Measurements from ENCODE around the gene ZCWPW2. TPM values are rescaled to one million over a fixed set of nuclear protein-coding genes. Genes with fewer than 3 reads are reported as not detected.

Gene ZCWPW2
- total and polyA plus RNA-seq, 9 of the 15 experiments (the other 6 are each of a cell fraction or from before 2014, with no cell fraction given): 0.10 to 0.77 (median 0.44) TPM

DNA sequence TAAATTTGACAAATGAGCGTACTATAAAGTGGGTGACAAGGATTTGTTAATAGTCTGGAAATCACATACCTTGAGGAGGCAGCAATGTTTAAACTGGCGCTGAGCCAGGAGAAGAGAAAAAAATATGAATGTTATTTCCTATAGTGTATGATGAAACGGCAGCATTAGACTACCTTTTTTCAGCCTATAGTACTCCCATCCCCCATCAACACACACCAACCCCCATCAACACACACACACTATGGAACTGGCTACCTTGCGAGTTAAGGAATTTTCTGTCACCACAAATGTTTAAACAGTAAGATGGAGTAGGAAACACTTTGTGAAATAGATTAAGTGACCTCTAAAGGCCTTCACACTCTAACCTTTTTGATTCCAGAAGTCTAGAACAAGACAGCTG lies 46.8 kb upstream of the ZCWPW2 start (continued):
- TF ChIP-seq, protein P1, sequence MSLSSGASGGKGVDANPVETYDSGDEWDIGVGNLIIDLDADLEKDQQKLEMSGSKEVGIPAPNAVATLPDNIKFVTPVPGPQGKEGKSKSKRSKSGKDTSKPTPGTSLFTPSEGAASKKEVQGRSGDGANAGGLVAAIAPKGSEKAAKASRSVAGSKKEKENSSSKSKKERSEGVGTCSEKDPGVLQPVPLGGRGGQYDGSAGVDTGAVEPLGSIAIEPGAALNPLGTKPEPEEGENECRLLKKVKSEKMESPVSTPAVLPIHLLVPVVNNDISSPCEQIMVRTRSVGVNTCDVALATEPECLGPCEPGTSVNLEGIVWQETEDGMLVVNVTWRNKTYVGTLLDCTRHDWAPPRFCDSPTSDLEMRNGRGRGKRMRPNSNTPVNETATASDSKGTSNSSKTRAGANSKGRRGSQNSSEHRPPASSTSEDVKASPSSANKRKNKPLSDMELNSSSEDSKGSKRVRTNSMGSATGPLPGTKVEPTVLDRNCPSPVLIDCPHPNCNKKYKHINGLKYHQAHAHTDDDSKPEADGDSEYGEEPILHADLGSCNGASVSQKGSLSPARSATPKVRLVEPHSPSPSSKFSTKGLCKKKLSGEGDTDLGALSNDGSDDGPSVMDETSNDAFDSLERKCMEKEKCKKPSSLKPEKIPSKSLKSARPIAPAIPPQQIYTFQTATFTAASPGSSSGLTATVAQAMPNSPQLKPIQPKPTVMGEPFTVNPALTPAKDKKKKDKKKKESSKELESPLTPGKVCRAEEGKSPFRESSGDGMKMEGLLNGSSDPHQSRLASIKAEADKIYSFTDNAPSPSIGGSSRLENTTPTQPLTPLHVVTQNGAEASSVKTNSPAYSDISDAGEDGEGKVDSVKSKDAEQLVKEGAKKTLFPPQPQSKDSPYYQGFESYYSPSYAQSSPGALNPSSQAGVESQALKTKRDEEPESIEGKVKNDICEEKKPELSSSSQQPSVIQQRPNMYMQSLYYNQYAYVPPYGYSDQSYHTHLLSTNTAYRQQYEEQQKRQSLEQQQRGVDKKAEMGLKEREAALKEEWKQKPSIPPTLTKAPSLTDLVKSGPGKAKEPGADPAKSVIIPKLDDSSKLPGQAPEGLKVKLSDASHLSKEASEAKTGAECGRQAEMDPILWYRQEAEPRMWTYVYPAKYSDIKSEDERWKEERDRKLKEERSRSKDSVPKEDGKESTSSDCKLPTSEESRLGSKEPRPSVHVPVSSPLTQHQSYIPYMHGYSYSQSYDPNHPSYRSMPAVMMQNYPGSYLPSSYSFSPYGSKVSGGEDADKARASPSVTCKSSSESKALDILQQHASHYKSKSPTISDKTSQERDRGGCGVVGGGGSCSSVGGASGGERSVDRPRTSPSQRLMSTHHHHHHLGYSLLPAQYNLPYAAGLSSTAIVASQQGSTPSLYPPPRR (CRISPR knock-in tag; IDR thresholded peaks at IDR 0.05; ENCODE audit: borderline replicate concordance): no peak
- TF ChIP-seq NFIC (IDR thresholded peaks at IDR 0.05): peak; percentile 84
- TF ChIP-seq ZBTB8A (IDR thresholded peaks at IDR 0.05; ENCODE audit: partially characterized antibody): no peak
- TF ChIP-seq, protein P2, sequence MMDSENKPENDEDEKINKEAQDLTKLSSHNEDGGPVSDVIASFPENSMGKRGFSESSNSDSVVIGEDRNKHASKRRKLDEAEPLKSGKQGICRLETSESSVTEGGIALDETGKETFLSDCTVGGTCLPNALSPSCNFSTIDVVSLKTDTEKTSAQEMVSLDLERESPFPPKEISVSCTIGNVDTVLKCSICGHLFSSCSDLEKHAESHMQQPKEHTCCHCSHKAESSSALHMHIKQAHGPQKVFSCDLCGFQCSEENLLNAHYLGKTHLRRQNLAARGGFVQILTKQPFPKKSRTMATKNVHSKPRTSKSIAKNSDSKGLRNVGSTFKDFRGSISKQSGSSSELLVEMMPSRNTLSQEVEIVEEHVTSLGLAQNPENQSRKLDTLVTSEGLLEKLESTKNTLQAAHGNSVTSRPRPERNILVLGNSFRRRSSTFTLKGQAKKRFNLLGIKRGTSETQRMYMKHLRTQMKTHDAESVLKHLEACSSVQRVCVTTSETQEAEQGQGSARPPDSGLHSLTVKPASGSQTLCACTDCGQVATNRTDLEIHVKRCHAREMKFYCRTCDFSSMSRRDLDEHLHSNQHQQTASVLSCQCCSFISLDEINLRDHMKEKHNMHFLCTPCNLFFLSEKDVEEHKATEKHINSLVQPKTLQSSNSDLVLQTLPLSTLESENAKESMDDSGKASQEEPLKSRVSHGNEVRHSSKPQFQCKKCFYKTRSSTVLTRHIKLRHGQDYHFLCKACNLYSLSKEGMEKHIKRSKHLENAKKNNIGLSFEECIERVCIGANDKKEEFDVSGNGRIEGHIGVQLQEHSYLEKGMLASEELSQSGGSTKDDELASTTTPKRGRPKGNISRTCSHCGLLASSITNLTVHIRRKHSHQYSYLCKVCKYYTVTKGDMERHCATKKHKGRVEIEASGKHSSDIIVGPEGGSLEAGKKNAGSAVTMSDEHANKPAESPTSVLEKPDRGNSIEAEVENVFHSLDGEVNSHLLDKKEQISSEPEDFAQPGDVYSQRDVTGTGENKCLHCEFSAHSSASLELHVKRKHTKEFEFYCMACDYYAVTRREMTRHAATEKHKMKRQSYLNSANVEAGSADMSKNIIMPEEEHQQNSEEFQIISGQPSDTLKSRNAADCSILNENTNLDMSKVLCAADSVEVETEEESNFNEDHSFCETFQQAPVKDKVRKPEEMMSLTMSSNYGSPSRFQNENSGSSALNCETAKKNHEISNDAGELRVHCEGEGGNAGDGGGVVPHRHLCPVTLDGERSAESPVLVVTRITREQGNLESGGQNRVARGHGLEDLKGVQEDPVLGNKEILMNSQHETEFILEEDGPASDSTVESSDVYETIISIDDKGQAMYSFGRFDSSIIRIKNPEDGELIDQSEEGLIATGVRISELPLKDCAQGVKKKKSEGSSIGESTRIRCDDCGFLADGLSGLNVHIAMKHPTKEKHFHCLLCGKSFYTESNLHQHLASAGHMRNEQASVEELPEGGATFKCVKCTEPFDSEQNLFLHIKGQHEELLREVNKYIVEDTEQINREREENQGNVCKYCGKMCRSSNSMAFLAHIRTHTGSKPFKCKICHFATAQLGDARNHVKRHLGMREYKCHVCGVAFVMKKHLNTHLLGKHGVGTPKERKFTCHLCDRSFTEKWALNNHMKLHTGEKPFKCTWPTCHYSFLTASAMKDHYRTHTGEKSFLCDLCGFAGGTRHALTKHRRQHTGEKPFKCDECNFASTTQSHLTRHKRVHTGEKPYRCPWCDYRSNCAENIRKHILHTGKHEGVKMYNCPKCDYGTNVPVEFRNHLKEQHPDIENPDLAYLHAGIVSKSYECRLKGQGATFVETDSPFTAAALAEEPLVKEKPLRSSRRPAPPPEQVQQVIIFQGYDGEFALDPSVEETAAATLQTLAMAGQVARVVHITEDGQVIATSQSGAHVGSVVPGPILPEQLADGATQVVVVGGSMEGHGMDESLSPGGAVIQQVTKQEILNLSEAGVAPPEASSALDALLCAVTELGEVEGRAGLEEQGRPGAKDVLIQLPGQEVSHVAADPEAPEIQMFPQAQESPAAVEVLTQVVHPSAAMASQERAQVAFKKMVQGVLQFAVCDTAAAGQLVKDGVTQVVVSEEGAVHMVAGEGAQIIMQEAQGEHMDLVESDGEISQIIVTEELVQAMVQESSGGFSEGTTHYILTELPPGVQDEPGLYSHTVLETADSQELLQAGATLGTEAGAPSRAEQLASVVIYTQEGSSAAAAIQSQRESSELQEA (IDR thresholded peaks at IDR 0.05; ENCODE audit: low read depth): no peak
